HG03039 (cell line): Measurements from ENCODE around the gene PTH2.
"Not testable (repeated sequence)": the region's sequence is repeated elsewhere in the genome, so short reads cannot be mapped to it uniquely, and the experiment has no call there.

Experiments used
- ATAC-seq: cut with Tn5 transposase; IDR thresholded peaks from one replicate; pipeline ENCODE4 v1.9.1; 2021; ENCODE audit warnings: mild to moderate bottlenecking, moderate library complexity; ENCODE audit not compliant: unreplicated experiment

The PTH2 gene

GRCh38 chr19:49390131-49390928 lies 32.9 kb downstream of the PTH2 start:
- ATAC-seq = no peak

DNA sequence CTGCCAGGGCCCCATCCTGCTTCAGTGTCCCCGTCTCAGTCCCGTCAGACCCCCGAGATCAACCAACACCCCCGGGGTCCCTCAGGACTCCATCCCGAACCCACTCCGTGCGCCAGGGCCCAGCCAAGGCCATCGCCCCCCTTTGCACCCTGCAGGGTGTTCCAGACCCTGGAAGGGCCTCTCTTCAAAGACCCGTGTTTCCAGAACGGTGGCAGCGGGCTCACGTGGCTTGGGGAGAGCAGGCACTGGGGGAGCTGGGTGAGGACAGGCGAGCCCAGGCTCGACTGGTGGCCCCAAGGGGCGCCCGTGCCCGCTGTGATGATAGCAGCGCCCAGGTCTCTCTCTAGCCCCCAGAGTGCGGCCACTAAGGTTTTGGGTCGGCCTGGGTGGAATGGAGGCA lies 33.8 kb downstream of the PTH2 start:
- no peak for ATAC-seq

GRCh38 chr19:49387936-49388372 lies 35.3 kb downstream of the PTH2 start, which contains the start of gene KASH5:
TSS of gene KASH5 (plus strand) at chr19:49388249. CDS start at chr19:49390884, 2,635 bp downstream.
- ATAC-seq = no peak

- no peak for ATAC-seq
Measured at GRCh38 chr19:49383599-49383998, 39.6 kb downstream of the PTH2 start.

DNA sequence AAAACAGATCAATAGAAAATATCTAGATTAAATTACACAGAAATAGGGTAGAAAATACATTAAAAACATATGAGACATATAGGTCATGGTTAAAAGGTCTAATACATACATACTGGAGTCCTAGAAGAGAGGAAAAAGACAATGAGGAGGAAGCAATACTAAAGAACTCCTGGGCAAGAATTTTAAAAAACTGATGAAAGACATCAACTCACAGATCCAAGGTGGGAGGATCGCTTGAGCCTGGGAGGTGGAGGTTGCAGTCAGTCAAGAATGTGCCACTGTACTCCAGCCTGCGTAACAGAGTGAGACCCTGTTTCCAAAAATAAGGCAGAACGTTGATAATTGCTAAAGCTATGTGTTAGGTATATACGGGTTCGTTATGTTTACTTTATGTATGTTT lies 40.6 kb downstream of the PTH2 start:
- no peak for ATAC-seq

GRCh38 chr19:49380391-49380790 lies 42.9 kb downstream of the PTH2 start:
- ATAC-seq = no peak

GRCh38 chr19:49378512-49378911 lies 44.7 kb downstream of the PTH2 start:
- ATAC-seq = no peak

- ATAC-seq = no peak
Measured at GRCh38 chr19:49374665-49375434, 48.4 kb downstream of the PTH2 start.

GRCh38 chr19:49373174-49373573 lies 50.1 kb downstream of the PTH2 start:
- ATAC-seq = not testable (repeated sequence)
